ENCODE data around the gene CCNY.

- TF ChIP-seq MAX (CRISPR knock-in tag; IDR thresholded peaks at IDR 0.05) (no peak), E2F1 (CRISPR knock-in tag; IDR thresholded peaks at IDR 0.05) (no peak), NFE2L1 (CRISPR knock-in tag; IDR thresholded peaks at IDR 0.05) (no peak), MXD4 (CRISPR knock-in tag; IDR thresholded peaks at IDR 0.05; ENCODE audit: borderline replicate concordance) (no peak), ZNF416 (CRISPR knock-in tag; IDR thresholded peaks at IDR 0.05) (no peak), IRF1 (CRISPR knock-in tag; IDR thresholded peaks at IDR 0.05) (no peak), ZBTB21 (CRISPR knock-in tag; IDR thresholded peaks at IDR 0.05; ENCODE audit: borderline replicate concordance) (no peak), CREB1 (CRISPR knock-in tag; IDR thresholded peaks at IDR 0.05) (no peak), TP53 (CRISPR knock-in tag; IDR thresholded peaks at IDR 0.05) (no peak)
Observed at GRCh38 chr10:35558276-35558675, 222.0 kb downstream of the CCNY start.

Measured in WTC11 (cell line).